GM06990 (cell line): ENCODE data around the gene LTF.

Source experiments
- DNase-seq: peaks from one replicate; pipeline ENCODE4 v3.0.0-alpha.2; 2011; ENCODE audit not compliant: insufficient read length; ENCODE audit errors: extremely low read depth
- H3K27me3 ChIP-seq: replicated peaks from 2 replicates; pipeline ENCODE4 v1.6.0; 2011; ENCODE audit warnings: low read length; ENCODE audit not compliant: control insufficient read depth, insufficient read depth
- H3K36me3 ChIP-seq: 2 replicates; pipeline ENCODE4 v1.5.1; 2011; ENCODE audit warnings: low read length; ENCODE audit not compliant: control insufficient read depth, insufficient read depth
- H3K4me3 ChIP-seq: replicated peaks from 2 replicates; pipeline ENCODE4 v1.5.1; 2011; ENCODE audit warnings: low read depth, mild to moderate bottlenecking, control low read depth, low read length
- TF ChIP-seq, protein P1 (sequence below): IDR thresholded peaks from 2 replicates; pipeline ENCODE4 v1.5.1; 2011; ENCODE audit warnings: low read length, control low read depth, mild to moderate bottlenecking, inconsistent platforms; ENCODE audit not compliant: insufficient read depth, poor library complexity, severe bottlenecking

The LTF gene

DNA sequence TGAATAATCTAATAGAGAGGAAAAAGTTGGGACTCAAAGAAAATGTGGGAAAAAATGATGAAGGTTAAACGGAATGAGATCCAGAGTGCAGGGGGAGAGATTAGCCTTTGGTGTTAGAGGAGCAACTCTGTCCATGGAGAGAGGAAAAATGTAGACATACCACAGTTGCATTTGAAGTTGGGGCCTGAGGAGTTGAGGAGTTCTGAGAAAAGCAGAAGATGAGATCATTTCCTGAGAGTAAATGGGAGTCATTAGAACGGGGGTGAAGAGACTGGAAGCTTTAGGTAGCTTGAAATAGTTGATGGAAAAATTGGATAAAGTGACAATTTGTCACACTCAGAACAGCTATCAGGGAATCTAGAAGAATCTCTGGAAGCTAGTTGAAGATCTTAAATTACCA lies 65.1 kb downstream of the LTF start:
- no peaks in the 10 kb centered on the region; the same call in 1 of the 2 replicates for H3K27me3 ChIP-seq
- TF ChIP-seq, protein P1, sequence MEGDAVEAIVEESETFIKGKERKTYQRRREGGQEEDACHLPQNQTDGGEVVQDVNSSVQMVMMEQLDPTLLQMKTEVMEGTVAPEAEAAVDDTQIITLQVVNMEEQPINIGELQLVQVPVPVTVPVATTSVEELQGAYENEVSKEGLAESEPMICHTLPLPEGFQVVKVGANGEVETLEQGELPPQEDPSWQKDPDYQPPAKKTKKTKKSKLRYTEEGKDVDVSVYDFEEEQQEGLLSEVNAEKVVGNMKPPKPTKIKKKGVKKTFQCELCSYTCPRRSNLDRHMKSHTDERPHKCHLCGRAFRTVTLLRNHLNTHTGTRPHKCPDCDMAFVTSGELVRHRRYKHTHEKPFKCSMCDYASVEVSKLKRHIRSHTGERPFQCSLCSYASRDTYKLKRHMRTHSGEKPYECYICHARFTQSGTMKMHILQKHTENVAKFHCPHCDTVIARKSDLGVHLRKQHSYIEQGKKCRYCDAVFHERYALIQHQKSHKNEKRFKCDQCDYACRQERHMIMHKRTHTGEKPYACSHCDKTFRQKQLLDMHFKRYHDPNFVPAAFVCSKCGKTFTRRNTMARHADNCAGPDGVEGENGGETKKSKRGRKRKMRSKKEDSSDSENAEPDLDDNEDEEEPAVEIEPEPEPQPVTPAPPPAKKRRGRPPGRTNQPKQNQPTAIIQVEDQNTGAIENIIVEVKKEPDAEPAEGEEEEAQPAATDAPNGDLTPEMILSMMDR, result no peak
- no peak overlapping the region for H3K4me3 ChIP-seq
- no peak for DNase-seq
- H3K36me3 ChIP-seq, result no peaks in the 10 kb centered on the region

DNA sequence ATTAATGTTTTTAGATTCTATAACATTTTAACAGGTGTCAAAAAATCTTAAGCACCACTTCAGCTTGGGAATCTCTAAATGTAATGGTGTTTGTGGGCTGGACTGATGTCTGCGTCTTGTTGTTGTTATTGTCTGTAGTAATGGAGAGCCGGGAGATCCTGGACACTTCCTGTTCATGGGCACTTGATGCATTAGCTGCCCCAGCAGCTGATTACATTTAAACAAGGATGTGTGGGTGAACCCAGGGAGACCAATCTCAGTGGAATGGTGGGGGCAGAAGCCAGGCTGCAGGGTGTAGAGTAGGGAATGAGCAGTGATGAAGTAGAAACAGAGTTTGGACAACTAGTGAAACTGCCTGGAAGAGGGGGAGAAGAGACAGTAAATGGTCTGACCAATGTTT lies 65.6 kb downstream of the LTF start:
- H3K27me3 ChIP-seq, result no peaks in the 10 kb centered on the region; the same call in 1 of the 2 replicates
- TF ChIP-seq, protein P1, result no peak
- no peak for DNase-seq

DNA sequence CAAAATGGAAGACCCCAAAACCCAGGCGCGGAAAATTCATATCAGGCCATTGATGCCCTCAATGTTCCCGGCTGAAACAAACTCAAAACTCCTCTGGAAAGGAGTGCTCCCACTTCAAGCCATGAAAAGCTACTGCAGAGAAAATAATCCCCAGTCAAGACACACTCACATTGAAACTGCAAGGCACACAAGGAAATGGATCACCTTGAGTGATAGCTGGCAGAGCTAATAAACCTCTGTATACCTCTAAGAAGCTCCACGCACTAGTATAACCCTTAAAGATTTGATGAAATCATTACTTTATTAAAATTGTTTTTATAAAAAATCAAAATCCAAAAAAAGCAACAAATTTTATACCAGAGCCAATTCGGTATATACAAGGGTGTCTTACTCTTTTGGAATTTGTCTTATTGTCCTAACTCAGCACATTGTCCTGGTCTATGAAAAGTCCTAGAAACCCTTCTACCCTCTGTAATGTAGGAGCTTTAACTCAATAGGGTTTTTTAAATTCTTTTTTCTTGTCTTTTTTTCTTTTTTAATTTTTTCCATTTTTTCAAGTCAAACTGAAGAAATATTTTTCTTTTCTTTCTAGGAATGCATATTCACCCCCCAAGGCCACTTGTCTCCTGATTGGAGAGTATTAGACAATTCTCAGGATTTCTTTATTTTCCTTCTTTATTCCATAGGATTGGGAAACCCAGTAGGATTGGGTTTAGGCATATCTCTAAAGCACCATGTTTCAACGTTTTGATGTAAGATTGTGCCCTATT lies 66.3 kb downstream of the LTF start:
- H3K27me3 ChIP-seq, result no peaks in the 10 kb centered on the region; the same call in 1 of the 2 replicates

More for the DNA sequence above, 65.6 kb downstream of the LTF start:
- Histone ChIP-seq H3K36me3 (no peaks in the 10 kb centered on the region), H3K4me3 (no peak overlapping the region)

DNA sequence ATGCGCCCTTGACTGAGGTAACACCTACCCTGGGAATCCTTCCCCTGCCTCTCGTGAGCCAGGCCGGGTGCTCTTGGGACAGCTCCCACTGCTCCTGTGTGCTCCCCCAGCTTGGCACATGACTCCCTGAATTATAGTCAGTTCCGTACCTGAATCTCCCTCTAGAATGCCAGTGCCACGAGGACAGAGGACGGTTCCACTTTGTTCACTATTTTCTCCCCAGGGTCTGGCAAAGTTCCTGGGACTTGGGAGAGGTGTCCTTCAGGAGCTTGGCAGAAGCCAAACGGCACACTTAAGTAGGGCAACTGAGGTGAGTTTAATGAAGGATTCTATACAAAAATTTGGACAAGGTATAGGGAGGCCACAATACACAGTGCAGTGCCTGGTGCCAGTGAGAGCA lies 67.6 kb downstream of the LTF start:
- Histone ChIP-seq H3K27me3 (no peaks in the 10 kb centered on the region; the same call in 1 of the 2 replicates), H3K36me3 (no peaks in the 10 kb centered on the region), H3K4me3 (no peak overlapping the region)
- TF ChIP-seq, protein P1, result no peak
- DNase-seq, result no peak

More for the DNA sequence above, 66.3 kb downstream of the LTF start:
- no peak overlapping the region for H3K4me3 ChIP-seq
- no peak for DNase-seq
- no peaks in the 10 kb centered on the region for H3K36me3 ChIP-seq
- TF ChIP-seq, protein P1, result no peak

DNA sequence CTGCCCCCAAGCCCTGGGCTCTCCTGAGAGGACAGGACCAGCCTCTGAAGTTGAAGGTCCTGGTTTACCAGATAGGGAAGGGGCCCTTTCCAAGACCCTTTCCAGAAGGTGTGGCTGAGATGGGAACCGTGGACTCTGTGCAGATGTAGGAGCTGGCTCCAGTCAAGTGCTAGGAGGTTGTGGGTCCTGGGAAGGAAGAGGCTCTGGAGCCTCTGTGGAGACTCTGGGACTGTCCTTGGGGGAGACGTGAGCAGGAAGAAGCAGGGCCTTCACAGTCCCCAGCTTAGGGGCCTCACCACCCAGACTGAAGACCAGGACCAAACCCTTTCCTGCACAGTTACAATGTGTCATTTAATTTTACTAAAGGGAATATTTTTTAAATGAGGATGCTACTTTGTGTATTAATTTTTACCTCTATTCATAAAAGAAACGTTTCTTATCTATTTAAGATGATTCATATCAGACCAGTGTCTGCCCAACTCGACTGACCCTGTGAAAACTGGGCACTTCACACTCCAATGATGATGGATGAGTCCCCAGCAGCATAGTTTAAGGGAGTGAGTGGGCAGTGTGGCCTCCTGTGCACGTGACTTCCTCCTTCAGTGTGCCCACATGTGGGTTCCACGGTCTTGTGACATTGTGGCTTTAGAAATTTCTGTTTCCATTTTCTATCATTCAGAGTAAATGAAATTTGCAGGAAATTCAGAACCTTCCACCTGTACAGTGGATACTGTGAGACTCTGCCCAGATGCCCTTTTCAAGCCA lies 68.8 kb downstream of the LTF start:
- TF ChIP-seq, protein P1, result no peak
- DNase-seq, result no peak
- no peaks in the 10 kb centered on the region for H3K36me3 ChIP-seq
- no peaks in the 10 kb centered on the region; the same call in 1 of the 2 replicates for H3K27me3 ChIP-seq
- no peak overlapping the region for H3K4me3 ChIP-seq
